ENCODE results near the gene SCN8A.

GRCh38 chr12:51821440-51822260 lies 230.6 kb downstream of the SCN8A start:
- TF ChIP-seq TAF1 (IDR thresholded peaks at IDR 0.05; ENCODE audit: borderline replicate concordance, low read depth, low read length): no peak
- no peak for TF ChIP-seq POLR2A (IDR thresholded peaks at IDR 0.05; ENCODE audit: low read depth, low read length)
